KOPT-K1 (cell line): ENCODE results near the gene ADTRP.

ENCODE experiments used
- H3K27ac ChIP-seq: fragments of 200-600 bp; sonication (generic); 2 replicates; pipeline ENCODE4 v1.5.1; 2016; ENCODE audit warnings: antibody characterized with exemption, mild to moderate bottlenecking, low read depth, low read length; ENCODE audit not compliant: poor library complexity, severe bottlenecking
- H3K36me3 ChIP-seq: fragments of 200-600 bp; sonication (generic); 2 replicates; pipeline ENCODE4 v1.5.1; 2017; ENCODE audit warnings: antibody characterized with exemption, mild to moderate bottlenecking, low read length, moderate library complexity; ENCODE audit not compliant: insufficient read depth
- H3K9me3 ChIP-seq: fragments of 200-600 bp; sonication (generic); 2 replicates; pipeline ENCODE4 v1.5.1; 2017; ENCODE audit warnings: antibody characterized with exemption, low read length, mild to moderate bottlenecking; ENCODE audit not compliant: insufficient read depth, poor library complexity, severe bottlenecking

Gene ADTRP

GRCh38 chr6:11778648-11779328, at the start of gene ADTRP:
ADTRP (minus strand) TSS chr6:11778803; CDS start chr6:11778759, 44 bp downstream.
- no peaks in the 10 kb centered on the region for H3K36me3 ChIP-seq
- no peak within 1 kb of the TSS for H3K27ac ChIP-seq
- no peaks in the 10 kb centered on the region for H3K9me3 ChIP-seq

- H3K9me3 ChIP-seq, result no peaks in the 10 kb centered on the region
- no peak overlapping the region for H3K27ac ChIP-seq
- H3K36me3 ChIP-seq, result no peaks in the 10 kb centered on the region
Observed at GRCh38 chr6:11826779-11827178, 48.2 kb upstream of the ADTRP start.

- Histone ChIP-seq H3K36me3 (no peaks in the 10 kb centered on the region), H3K9me3 (no peaks in the 10 kb centered on the region), H3K27ac (no peak overlapping the region)
Observed at GRCh38 chr6:11824986-11825385, 46.4 kb upstream of the ADTRP start.

- Histone ChIP-seq H3K9me3 (no peaks in the 10 kb centered on the region), H3K36me3 (no peaks in the 10 kb centered on the region), H3K27ac (no peak overlapping the region)
Observed at GRCh38 chr6:11822346-11822745, 43.7 kb upstream of the ADTRP start.

- Histone ChIP-seq H3K27ac (no peak overlapping the region), H3K36me3 (no peaks in the 10 kb centered on the region), H3K9me3 (no peaks in the 10 kb centered on the region)
Observed at GRCh38 chr6:11821781-11822180, 43.2 kb upstream of the ADTRP start.

GRCh38 chr6:11820821-11821220, 42.2 kb upstream of the ADTRP start:
- no peaks in the 10 kb centered on the region for H3K9me3 ChIP-seq
- no peaks in the 10 kb centered on the region for H3K36me3 ChIP-seq
- H3K27ac ChIP-seq, result no peak overlapping the region

- no peaks in the 10 kb centered on the region for H3K9me3 ChIP-seq
- H3K27ac ChIP-seq, result no peak overlapping the region
Observed at GRCh38 chr6:11819486-11819885, 40.9 kb upstream of the ADTRP start.

GRCh38 chr6:11815231-11815630, 36.6 kb upstream of the ADTRP start:
- no peaks in the 10 kb centered on the region for H3K36me3 ChIP-seq
- H3K9me3 ChIP-seq, result no peaks in the 10 kb centered on the region
- H3K27ac ChIP-seq, result no peak overlapping the region

More at GRCh38 chr6:11819486-11819885, 40.9 kb upstream of the ADTRP start:
- H3K36me3 ChIP-seq, result no peaks in the 10 kb centered on the region

GRCh38 chr6:11814819-11815218, 36.2 kb upstream of the ADTRP start:
- H3K36me3 ChIP-seq, result no peaks in the 10 kb centered on the region
- H3K9me3 ChIP-seq, result no peaks in the 10 kb centered on the region
- no peak overlapping the region for H3K27ac ChIP-seq

GRCh38 chr6:11814106-11814505, 35.5 kb upstream of the ADTRP start:
- H3K9me3 ChIP-seq, result no peaks in the 10 kb centered on the region
- no peaks in the 10 kb centered on the region for H3K36me3 ChIP-seq
- no peak overlapping the region for H3K27ac ChIP-seq

- Histone ChIP-seq H3K9me3 (no peaks in the 10 kb centered on the region), H3K27ac (no peak overlapping the region), H3K36me3 (no peaks in the 10 kb centered on the region)
Observed at GRCh38 chr6:11813606-11814005, 35.0 kb upstream of the ADTRP start.

GRCh38 chr6:11812951-11813350, 34.3 kb upstream of the ADTRP start:
- Histone ChIP-seq H3K27ac (no peak overlapping the region), H3K36me3 (no peaks in the 10 kb centered on the region)

GRCh38 chr6:11812439-11812838, 33.8 kb upstream of the ADTRP start:
- Histone ChIP-seq H3K27ac (no peak overlapping the region), H3K36me3 (no peaks in the 10 kb centered on the region), H3K9me3 (no peaks in the 10 kb centered on the region)

More at GRCh38 chr6:11812951-11813350, 34.3 kb upstream of the ADTRP start:
- H3K9me3 ChIP-seq, result no peaks in the 10 kb centered on the region

GRCh38 chr6:11811644-11812264, 33.2 kb upstream of the ADTRP start:
- H3K27ac ChIP-seq, result no peak overlapping the region
- no peaks in the 10 kb centered on the region for H3K9me3 ChIP-seq
- no peaks in the 10 kb centered on the region for H3K36me3 ChIP-seq

GRCh38 chr6:11810854-11811643, 32.4 kb upstream of the ADTRP start:
- Histone ChIP-seq H3K9me3 (no peaks in the 10 kb centered on the region), H3K27ac (no peak overlapping the region), H3K36me3 (no peaks in the 10 kb centered on the region)
